Suprapubic skin (tissue), 4 donors: ENCODE results near the gene VPS4A.

Source experiments
- EP300 ChIP-seq: sonication (generic); formaldehyde crosslinking; IDR thresholded peaks from one replicate; pipeline ENCODE4 v1.6.1; 2017; ENCODE audit warnings: antibody characterized with exemption
- POLR2A ChIP-seq, 2 donors: fragments of 450-650 bp; IDR thresholded peaks; one replicate each; pipeline ENCODE4 v1.6.1; 2017; ENCODE audit warnings: antibody characterized with exemption in 2 of 2, mild to moderate bottlenecking in 2 of 2, moderate library complexity in 2 of 2
- POLR2AphosphoS5 ChIP-seq, 3 donors: sonication (generic); formaldehyde crosslinking; IDR thresholded peaks; one replicate each; pipeline ENCODE4 v1.6.1; 2017; ENCODE audit warnings: antibody characterized with exemption in 3 of 3
- TF ChIP-seq, protein P1 (sequence below), 2 donors: fragments of 200-600 bp in 1 of 2; fragments of 450-650 bp in 1 of 2; sonication (generic) in 1 of 2; IDR thresholded peaks; one replicate each; pipeline ENCODE4 v1.5.1; 2016 to 2019; ENCODE audit warnings: antibody characterized with exemption in 2 of 2, mild to moderate bottlenecking in 1 of 2, moderate library complexity in 1 of 2

DNA sequence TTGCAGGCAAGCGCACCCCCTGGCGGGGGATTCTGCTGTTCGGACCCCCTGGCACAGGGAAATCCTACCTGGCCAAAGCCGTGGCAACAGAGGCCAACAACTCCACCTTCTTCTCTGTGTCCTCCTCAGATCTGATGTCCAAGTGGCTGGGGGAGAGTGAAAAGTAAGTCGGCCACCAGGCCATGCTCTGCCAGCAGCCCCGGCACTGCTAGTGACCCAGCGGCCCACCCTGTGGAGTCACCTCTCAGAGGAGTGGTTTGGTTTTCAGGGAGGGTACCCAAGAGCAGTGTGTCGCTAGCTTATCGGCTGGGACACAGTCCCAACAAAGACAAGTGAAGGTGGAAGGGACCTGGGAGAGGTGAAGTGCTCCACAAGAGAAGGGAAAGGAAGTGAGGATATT lies 8.2 kb downstream of the VPS4A start:
- TF ChIP-seq POLR2A (IDR thresholded peaks at IDR 0.05) (no peak), POLR2AphosphoS5 (IDR thresholded peaks at IDR 0.05) (no peak), EP300 (no peak)
- TF ChIP-seq, protein P1, sequence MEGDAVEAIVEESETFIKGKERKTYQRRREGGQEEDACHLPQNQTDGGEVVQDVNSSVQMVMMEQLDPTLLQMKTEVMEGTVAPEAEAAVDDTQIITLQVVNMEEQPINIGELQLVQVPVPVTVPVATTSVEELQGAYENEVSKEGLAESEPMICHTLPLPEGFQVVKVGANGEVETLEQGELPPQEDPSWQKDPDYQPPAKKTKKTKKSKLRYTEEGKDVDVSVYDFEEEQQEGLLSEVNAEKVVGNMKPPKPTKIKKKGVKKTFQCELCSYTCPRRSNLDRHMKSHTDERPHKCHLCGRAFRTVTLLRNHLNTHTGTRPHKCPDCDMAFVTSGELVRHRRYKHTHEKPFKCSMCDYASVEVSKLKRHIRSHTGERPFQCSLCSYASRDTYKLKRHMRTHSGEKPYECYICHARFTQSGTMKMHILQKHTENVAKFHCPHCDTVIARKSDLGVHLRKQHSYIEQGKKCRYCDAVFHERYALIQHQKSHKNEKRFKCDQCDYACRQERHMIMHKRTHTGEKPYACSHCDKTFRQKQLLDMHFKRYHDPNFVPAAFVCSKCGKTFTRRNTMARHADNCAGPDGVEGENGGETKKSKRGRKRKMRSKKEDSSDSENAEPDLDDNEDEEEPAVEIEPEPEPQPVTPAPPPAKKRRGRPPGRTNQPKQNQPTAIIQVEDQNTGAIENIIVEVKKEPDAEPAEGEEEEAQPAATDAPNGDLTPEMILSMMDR (IDR thresholded peaks at IDR 0.05): no peak
